B cell (primary cell): Measurements from ENCODE around the gene IKZF3. TPM values are rescaled to one million over a fixed set of nuclear protein-coding genes. Genes with fewer than 3 reads are reported as not detected.

Source experiments
- polyA plus RNA-seq: library from polyadenylated mRNA; depleted of rRNA; stranded (reverse); fragments of >200 nt; gene quantifications from 2 replicates; pipeline ENCODE4 v1.2.3, GENCODE V29; 2012
- small RNA-seq: library from RNA; depleted of rRNA; stranded (forward); fragments of <200 nt; gene quantifications from one replicate; pipeline ENCODE3, GENCODE V24; 2012; ENCODE audit warnings: low replicate concordance, low read depth; ENCODE audit not compliant: insufficient read length
- total RNA-seq, 2 donors: library from RNA; stranded (reverse); fragments of 120-200 nt in 1 of 2; gene quantifications; 1 replicate in 1 of 2; 2 replicates in 1 of 2; pipeline versions ENCODE4 v1.2.3 to v1.2.4, GENCODE V29; 2013 to 2022

IKZF3 gene
- total and polyA plus RNA-seq, 2 donors (not counting 1 experiment from before 2014, with no cell fraction given), result 63.0 to 178 TPM

Small RNA genes lying within 50 kb of the gene (small RNA-seq; reads per million reads assigned to genes)
- gene AC090844.1, result not detected
- not detected for gene MIR4728

Other genes starting within 250 kb of the IKZF3 start
- gene PPP1R1B, start 237.4 kb downstream of the IKZF3 start, total RNA-seq, result not detected in 2 replicates
- not detected in 2 replicates for gene PPP1R1B, start 237.4 kb downstream of the IKZF3 start, polyA plus RNA-seq
- 93.1 and 101 TPM in 2 replicates for gene STARD3, start 227.2 kb downstream of the IKZF3 start, total RNA-seq
- gene STARD3, start 227.2 kb downstream of the IKZF3 start, polyA plus RNA-seq, result 209 and 231 TPM in 2 replicates
- 4.2 and 5.1 TPM in 2 replicates for gene TCAP, start 199.0 kb downstream of the IKZF3 start, total RNA-seq
- gene TCAP, start 199.0 kb downstream of the IKZF3 start, polyA plus RNA-seq, result 3.8 and 5.2 TPM in 2 replicates
- 0.39 and 0.76 TPM in 2 replicates for gene PNMT, start 195.9 kb downstream of the IKZF3 start, total RNA-seq
- 0.13 and 0.87 TPM in 2 replicates for gene PNMT, start 195.9 kb downstream of the IKZF3 start, polyA plus RNA-seq
- 34.3 and 36.9 TPM in 2 replicates for gene PGAP3, start 176.3 kb downstream of the IKZF3 start, total RNA-seq
- 27.4 and 38.1 TPM in 2 replicates for gene PGAP3, start 176.3 kb downstream of the IKZF3 start, polyA plus RNA-seq
- gene ERBB2, start 164.2 kb downstream of the IKZF3 start, total RNA-seq, result 8.4 TPM in 2 replicates
- 3.2 and 4.6 TPM in 2 replicates for gene ERBB2, start 164.2 kb downstream of the IKZF3 start, polyA plus RNA-seq
- 37.9 and 41.1 TPM in 2 replicates for gene MIEN1, start 133.8 kb downstream of the IKZF3 start, total RNA-seq
- gene MIEN1, start 133.8 kb downstream of the IKZF3 start, polyA plus RNA-seq, result 55.6 and 63.2 TPM in 2 replicates
- gene GRB7, start 126.4 kb downstream of the IKZF3 start, total RNA-seq, result 0.78 and 0.84 TPM in 2 replicates
- gene GRB7, start 126.4 kb downstream of the IKZF3 start, polyA plus RNA-seq, result 0.81 and 1.5 TPM in 2 replicates
- gene ZPBP2, start 3.9 kb upstream of the IKZF3 start, total RNA-seq, result 1.7 and 2.0 TPM in 2 replicates
- gene ZPBP2, start 3.9 kb upstream of the IKZF3 start, polyA plus RNA-seq, result 1.5 and 1.6 TPM in 2 replicates
- 21.5 and 21.8 TPM in 2 replicates for gene GSDMB, start 54.3 kb upstream of the IKZF3 start, total RNA-seq
- gene GSDMB, start 54.3 kb upstream of the IKZF3 start, polyA plus RNA-seq, result 33.8 and 37.6 TPM in 2 replicates
- gene ORMDL3, start 63.3 kb upstream of the IKZF3 start, total RNA-seq, result 43.4 and 51.8 TPM in 2 replicates
- 78.5 and 90.6 TPM in 2 replicates for gene ORMDL3, start 63.3 kb upstream of the IKZF3 start, polyA plus RNA-seq
- gene LRRC3C, start 63.4 kb upstream of the IKZF3 start, total RNA-seq, result not detected in 2 replicates
- 0.12 TPM in 1 of 2 replicates, not detected in the other for gene LRRC3C, start 63.4 kb upstream of the IKZF3 start, polyA plus RNA-seq
- not detected in 2 replicates for gene GSDMA, start 98.7 kb upstream of the IKZF3 start, total RNA-seq
- 0.09 TPM in 1 of 2 replicates, not detected in the other for gene GSDMA, start 98.7 kb upstream of the IKZF3 start, polyA plus RNA-seq
- 69.4 and 76.6 TPM in 2 replicates for gene PSMD3, start 116.5 kb upstream of the IKZF3 start, total RNA-seq
- gene PSMD3, start 116.5 kb upstream of the IKZF3 start, polyA plus RNA-seq, result 63.1 and 72.6 TPM in 2 replicates
- gene CSF3, start 151.1 kb upstream of the IKZF3 start, total RNA-seq, result not detected in 2 replicates
- 0.09 TPM in 1 of 2 replicates, not detected in the other for gene CSF3, start 151.1 kb upstream of the IKZF3 start, polyA plus RNA-seq
- gene MED24, start 190.1 kb upstream of the IKZF3 start, total RNA-seq, result 103 and 105 TPM in 2 replicates
- gene MED24, start 190.1 kb upstream of the IKZF3 start, polyA plus RNA-seq, result 128 and 140 TPM in 2 replicates
- 16.8 and 17.1 TPM in 2 replicates for gene THRA, start 198.7 kb upstream of the IKZF3 start, total RNA-seq
- gene THRA, start 198.7 kb upstream of the IKZF3 start, polyA plus RNA-seq, result 8.0 and 9.1 TPM in 2 replicates
- 6.7 and 6.8 TPM in 2 replicates for gene NR1D1, start 236.3 kb upstream of the IKZF3 start, total RNA-seq
- 6.5 and 7.7 TPM in 2 replicates for gene NR1D1, start 236.3 kb upstream of the IKZF3 start, polyA plus RNA-seq